Measurements from ENCODE around the gene SOCS2.

- no peak for TF ChIP-seq SUZ12 (IDR thresholded peaks at IDR 0.05; ENCODE audit: extremely low read depth, insufficient read depth, insufficient read length)
- TF ChIP-seq ZNF274 (IDR thresholded peaks at IDR 0.05; ENCODE audit: low read depth, low read length): no peak
These were observed 49.5 kb downstream of the SOCS2 start for GRCh38 chr12:93621986-93622385.
